Kidney (tissue), 22 donors: Measurements from ENCODE around the gene NTRK1. TPM values are rescaled to one million over a fixed set of nuclear protein-coding genes. Genes with fewer than 3 reads are reported as not detected.

Experiments used
- DNase-seq, 5 donors: peaks; one replicate each; pipeline ENCODE4 v3.0.0-alpha.2; 2013 to 2020
- FAIRE-seq: peaks from 2 replicates; lab custom pipeline; 2012; peaks lifted over from hg19 to GRCh38; lab: Jason Lieb, UNC
- H3K27ac ChIP-seq, 2 donors: one replicate each; pipeline ENCODE4 v1.7.0; 2013; ENCODE audit warnings: low read depth in 2 of 2, low read length in 2 of 2, inconsistent platforms in 1 of 2
- H3K27me3 ChIP-seq: one replicate; pipeline ENCODE4 v1.7.1; 2013; ENCODE audit warnings: low read length, inconsistent platforms; ENCODE audit not compliant: control insufficient read depth, insufficient read depth
- H3K36me3 ChIP-seq, 3 donors: one replicate each; pipeline versions ENCODE4 v1.7.0 to v1.7.1; 2013; ENCODE audit warnings: low read length in 3 of 3, control low read depth in 1 of 3, inconsistent platforms in 1 of 3; ENCODE audit not compliant: insufficient read depth in 3 of 3, control insufficient read depth in 2 of 3
- H3K4me1 ChIP-seq, 3 donors: one replicate each; pipeline versions ENCODE4 v1.7.0 to v1.7.1; 2013; ENCODE audit warnings: low read length in 3 of 3, inconsistent platforms in 1 of 3, low read depth in 1 of 3; ENCODE audit not compliant: control insufficient read depth in 2 of 3, insufficient read depth in 2 of 3
- H3K4me3 ChIP-seq, 3 donors: one replicate each; pipeline versions ENCODE4 v1.7.0 to v1.8.1; 2013; ENCODE audit warnings: low read length in 3 of 3, control low read depth in 1 of 3, inconsistent platforms in 1 of 3
- H3K9ac ChIP-seq, 3 donors: one replicate each; pipeline versions ENCODE4 v1.7.0 to v1.7.1; 2013; ENCODE audit warnings: low read length in 3 of 3, control low read depth in 1 of 3, inconsistent platforms in 1 of 3
- H3K9me3 ChIP-seq, 3 donors: one replicate each; pipeline versions ENCODE4 v1.7.0 to v1.7.1; 2013; ENCODE audit warnings: low read length in 3 of 3, control low read depth in 1 of 3, inconsistent platforms in 1 of 3; ENCODE audit not compliant: control insufficient read depth in 2 of 3, insufficient read depth in 1 of 3
- CTCF ChIP-seq: IDR thresholded peaks from 3 replicates; pipeline ENCODE4 v1.5.1; 2012; ENCODE audit warnings: mild to moderate bottlenecking, moderate library complexity, borderline replicate concordance; ENCODE audit not compliant: insufficient read depth; ENCODE audit errors: extremely low read depth
- intact Hi-C: fragments of 100-400 bp; cut with DNase I; formaldehyde crosslinking; loops from one replicate; pipeline ENCODE4 v1.11.1; 2022
- long read RNA-seq, 10 donors: library from polyadenylated mRNA in 1 of 10; unstranded in 1 of 10; transcript quantifications; one replicate each; pipeline ENCODE4 v2.0.0 and lab custom pipeline, GENCODE V29; 2021 to 2026
- polyA plus RNA-seq: library from polyadenylated mRNA; stranded (reverse); fragments of 350-450 nt; fragmentation: Illumina TruSeq; extraction: RNeasy Lipid Tissue Mini Kit (QIAGEN cat#74804); gene quantifications from one replicate; pipeline ENCODE4 v1.2.3, GENCODE V29; 2014; ENCODE audit warnings: low read depth, low replicate concordance; ENCODE audit not compliant: insufficient read depth
- total RNA-seq: library from RNA; stranded (reverse); fragmentation: NEBNext Ultra II Directional; extraction: Animal tissue kit (Norgen Biotek cat#: 25700); gene quantifications from one replicate; pipeline ENCODE4 v1.2.1, GENCODE V29; 2021
- donor health status: control.
- donor health status: control.
- donor health status: control.
- donor health status: control.
- donor health status: control.
- donor health status: DM: yes; HTN: yes; CAD: no.
- donor health status: Normal renal cell carcinoma (clear cell type).

The NTRK1 gene
- total RNA-seq (1.0 TPM), polyA plus RNA-seq (1.3 TPM)
- long read RNA-seq, donor 1, partial matches to known transcripts, result 0 of 1 reads
- long read RNA-seq, donor 1, other reads (novel, unspliced or antisense), result 0 of 1 reads
- long read RNA-seq, donor 2, result 0 reads
- long read RNA-seq, donor 3, result 0 reads
- long read RNA-seq, donor 4, partial matches to known transcripts, result 16 of 17 reads
- long read RNA-seq, donor 4, other reads (novel, unspliced or antisense), result 0 of 17 reads
- long read RNA-seq, donor 5, result 0 reads
- long read RNA-seq, donor 6, result 0 reads
- long read RNA-seq, donor 7, result 0 reads
- long read RNA-seq, donor 8, result 0 reads
- long read RNA-seq, donor 9, result 0 reads
- long read RNA-seq, donor 10, result 0 reads

- peak within 1 kb of the TSS; percentile 20 to 25 (median 24) for H3K4me3 ChIP-seq
- H3K27me3 ChIP-seq, result peaks cover 24% of the 10 kb centered on the region
- intact Hi-C loops, result no loop called here
- FAIRE-seq (no peak), DNase-seq (peak in 4 of 5 donors; percentile 64 to 83 (median 78))
- H3K27ac ChIP-seq, result no peak within 1 kb of the TSS
- H3K9me3 ChIP-seq, result no peaks in the 10 kb centered on the region
- TF ChIP-seq CTCF, result no peak
- H3K4me1 ChIP-seq, result peaks cover 0 to 10% (median 0%) of the 10 kb centered on the region in 3 donors
- no peaks in the 10 kb centered on the region for H3K36me3 ChIP-seq
- H3K9ac ChIP-seq, result no peak within 1 kb of the TSS
Observed at GRCh38 chr1:156860628-156861423, at the start of gene NTRK1. NTRK1 (plus strand) TSS chr1:156860865; CDS start chr1:156860935, 70 bp downstream.

- Histone ChIP-seq H3K4me1 (peaks cover 0 to 13% (median 0%) of the 10 kb centered on the region in 3 donors), H3K4me3 (no peak overlapping the region), H3K27ac (no peak overlapping the region), H3K27me3 (no peaks in the 10 kb centered on the region), H3K36me3 (no peaks in the 10 kb centered on the region), H3K9ac (no peak overlapping the region), H3K9me3 (no peaks in the 10 kb centered on the region)
- intact Hi-C loops, result no loop called here
- TF ChIP-seq CTCF, result no peak
- no peak for FAIRE-seq
- DNase-seq, result peak in 1 of 5 donors; percentile 22
Observed at GRCh38 chr1:156811168-156811567, 49.5 kb upstream of the NTRK1 start.

GRCh38 chr1:156812293-156812990 lies 48.2 kb upstream of the NTRK1 start:
- Histone ChIP-seq H3K27me3 (no peaks in the 10 kb centered on the region), H3K4me1 (peaks cover 0 to 11% (median 0%) of the 10 kb centered on the region in 3 donors), H3K9me3 (no peaks in the 10 kb centered on the region), H3K9ac (no peak overlapping the region), H3K27ac (no peak overlapping the region), H3K4me3 (no peak overlapping the region), H3K36me3 (no peaks in the 10 kb centered on the region)
- intact Hi-C loops, result no loop called here
- TF ChIP-seq CTCF, result no peak
- no peak for FAIRE-seq
- peak in 1 of 5 donors; percentile 29 for DNase-seq
